Measurements from ENCODE around the gene TSPAN8. TPM values are rescaled to one million over a fixed set of nuclear protein-coding genes. Genes with fewer than 3 reads are reported as not detected.

The TSPAN8 gene
- total RNA-seq, 1 experiment from 2014 or later = 74.7 TPM

DNA sequence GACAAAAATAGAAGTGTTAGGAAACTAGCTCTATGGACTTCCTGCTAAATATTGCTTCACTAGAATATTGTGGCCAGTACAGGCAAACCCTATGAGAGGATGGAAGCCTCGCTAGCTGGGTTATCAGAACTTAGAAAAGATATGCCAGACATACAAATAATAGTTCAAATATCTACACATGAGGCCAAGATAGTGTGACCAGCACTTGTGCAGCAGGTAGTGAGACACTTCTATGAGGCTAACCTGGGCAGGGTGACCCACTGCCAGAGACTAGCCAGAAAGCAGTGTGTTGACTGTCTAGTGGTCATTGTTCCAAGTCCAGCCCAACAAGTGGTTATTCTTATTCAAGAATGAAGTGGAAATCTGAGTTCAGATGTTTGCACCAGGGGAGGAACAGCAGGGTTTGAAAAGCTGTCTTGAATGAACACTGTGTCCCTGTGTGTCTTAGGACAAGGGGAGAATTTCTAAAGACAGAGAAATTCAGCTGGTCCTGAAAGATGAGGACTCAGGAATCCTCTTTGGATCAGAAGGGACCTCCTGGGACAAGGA is 16.3 kb downstream of the TSPAN8 start:
- intact Hi-C loops (cut with micrococcal nuclease; ENCODE audit: unreplicated experiment) = loop anchor here (5.0 kb wide), 1 partner anchor 51 kb away; no protein-coding TSS in a partner anchor
- no peaks in the 10 kb centered on the region for H3K9me3 ChIP-seq (ENCODE audit: low read depth, low read length, poor library complexity, severe bottlenecking)
- ChIA-PET CTCF (no interaction called here), POLR2A (ENCODE audit: low non-redundant PET) (no interaction called here)
- DNase-seq (ENCODE audit: low spot score) = no peak
- peaks cover 8% of the 10 kb centered on the region for H3K36me3 ChIP-seq (ENCODE audit: insufficient read depth, low read length, poor library complexity, severe bottlenecking)
- TF ChIP-seq EZH2 (IDR thresholded peaks at IDR 0.05; ENCODE audit: borderline replicate concordance, low read depth, low read length, poor library complexity, severe bottlenecking) = no peak
- TF ChIP-seq, protein P1, sequence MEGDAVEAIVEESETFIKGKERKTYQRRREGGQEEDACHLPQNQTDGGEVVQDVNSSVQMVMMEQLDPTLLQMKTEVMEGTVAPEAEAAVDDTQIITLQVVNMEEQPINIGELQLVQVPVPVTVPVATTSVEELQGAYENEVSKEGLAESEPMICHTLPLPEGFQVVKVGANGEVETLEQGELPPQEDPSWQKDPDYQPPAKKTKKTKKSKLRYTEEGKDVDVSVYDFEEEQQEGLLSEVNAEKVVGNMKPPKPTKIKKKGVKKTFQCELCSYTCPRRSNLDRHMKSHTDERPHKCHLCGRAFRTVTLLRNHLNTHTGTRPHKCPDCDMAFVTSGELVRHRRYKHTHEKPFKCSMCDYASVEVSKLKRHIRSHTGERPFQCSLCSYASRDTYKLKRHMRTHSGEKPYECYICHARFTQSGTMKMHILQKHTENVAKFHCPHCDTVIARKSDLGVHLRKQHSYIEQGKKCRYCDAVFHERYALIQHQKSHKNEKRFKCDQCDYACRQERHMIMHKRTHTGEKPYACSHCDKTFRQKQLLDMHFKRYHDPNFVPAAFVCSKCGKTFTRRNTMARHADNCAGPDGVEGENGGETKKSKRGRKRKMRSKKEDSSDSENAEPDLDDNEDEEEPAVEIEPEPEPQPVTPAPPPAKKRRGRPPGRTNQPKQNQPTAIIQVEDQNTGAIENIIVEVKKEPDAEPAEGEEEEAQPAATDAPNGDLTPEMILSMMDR (conservative IDR thresholded peaks at IDR 0.05; ENCODE audit: low read depth, low read length) = no peak
- no peak overlapping the region for H3K4me3 ChIP-seq (ENCODE audit: low read depth, low read length, poor library complexity, severe bottlenecking)
- H3K27ac ChIP-seq (ENCODE audit: low read depth, low read length, poor library complexity, severe bottlenecking) = peak overlapping the region; percentile 66
- no TSS peak for BruUV-seq (replicated peaks)
- H3K4me1 ChIP-seq (ENCODE audit: insufficient read depth, low read length, poor library complexity, severe bottlenecking) = peaks cover 65% of the 10 kb centered on the region
- no peaks in the 10 kb centered on the region for H3K27me3 ChIP-seq (replicated peaks; ENCODE audit: insufficient read depth, low read depth, low read length, poor library complexity)

DNA sequence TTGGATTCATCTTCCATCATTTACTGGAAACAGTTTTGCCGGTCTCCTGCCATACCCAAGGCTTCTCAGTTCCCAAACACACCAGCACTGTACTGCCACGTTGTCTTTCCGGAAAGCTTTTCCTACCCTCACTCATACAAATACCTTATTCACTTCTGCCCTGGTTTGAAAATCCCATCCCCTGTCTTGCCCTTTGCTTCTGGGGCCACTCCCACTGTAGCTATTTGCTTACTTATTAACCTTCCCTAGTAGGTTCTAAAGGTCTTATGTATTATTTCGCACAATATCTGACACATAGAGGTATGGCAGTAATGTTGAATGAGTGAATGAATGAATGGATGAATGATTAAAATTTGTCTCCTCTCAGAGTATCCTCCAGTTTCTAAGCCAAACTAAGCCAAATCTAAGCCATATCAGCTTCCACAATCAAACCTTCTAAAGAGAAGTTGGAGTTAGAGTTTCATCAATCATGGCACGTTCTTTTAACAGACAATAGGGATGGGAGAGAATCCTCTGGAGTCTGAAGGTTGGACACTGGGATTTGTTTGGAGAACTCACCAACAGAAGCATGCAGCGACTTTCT is 18.6 kb downstream of the TSPAN8 start:
- ChIA-PET CTCF (no interaction called here), POLR2A (ENCODE audit: low non-redundant PET) (no interaction called here)
- TF ChIP-seq, protein P1 (conservative IDR thresholded peaks at IDR 0.05; ENCODE audit: low read depth, low read length) = no peak
- TF ChIP-seq EZH2 (IDR thresholded peaks at IDR 0.05; ENCODE audit: borderline replicate concordance, low read depth, low read length, poor library complexity, severe bottlenecking) = no peak
- Histone ChIP-seq H3K4me3 (ENCODE audit: low read depth, low read length, poor library complexity, severe bottlenecking) (no peak overlapping the region), H3K27me3 (replicated peaks; ENCODE audit: insufficient read depth, low read depth, low read length, poor library complexity) (no peaks in the 10 kb centered on the region), H3K27ac (ENCODE audit: low read depth, low read length, poor library complexity, severe bottlenecking) (no peak overlapping the region), H3K9me3 (ENCODE audit: low read depth, low read length, poor library complexity, severe bottlenecking) (no peaks in the 10 kb centered on the region), H3K4me1 (ENCODE audit: insufficient read depth, low read length, poor library complexity, severe bottlenecking) (peaks cover 68% of the 10 kb centered on the region), H3K36me3 (ENCODE audit: insufficient read depth, low read length, poor library complexity, severe bottlenecking) (peaks cover 8% of the 10 kb centered on the region)
- BruUV-seq (replicated peaks) = no TSS peak
- no peak for DNase-seq (ENCODE audit: low spot score)
- intact Hi-C loops (cut with micrococcal nuclease; ENCODE audit: unreplicated experiment) = no loop called here

DNA sequence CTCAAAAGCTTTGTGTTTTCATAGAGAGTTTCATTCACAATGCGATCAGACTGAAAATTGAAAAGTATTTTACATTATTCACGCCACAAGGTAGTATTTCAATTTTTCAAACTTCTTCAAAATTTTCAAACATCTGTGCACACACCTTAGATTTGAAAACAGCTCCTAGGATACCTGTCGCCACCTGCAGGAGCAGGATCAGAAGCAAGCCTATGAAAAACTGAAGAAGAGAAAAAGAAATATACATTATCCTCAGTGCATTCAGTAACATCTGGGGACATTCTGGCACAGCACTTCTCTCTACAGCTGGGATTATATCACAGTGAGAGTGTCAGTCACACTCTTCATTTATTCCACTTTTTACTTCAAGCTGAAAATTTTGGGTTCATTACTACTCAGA is 19.8 kb downstream of the TSPAN8 start:
- ChIA-PET CTCF (no interaction called here), POLR2A (ENCODE audit: low non-redundant PET) (no interaction called here)
- Histone ChIP-seq H3K4me1 (ENCODE audit: insufficient read depth, low read length, poor library complexity, severe bottlenecking) (peaks cover 65% of the 10 kb centered on the region), H3K36me3 (ENCODE audit: insufficient read depth, low read length, poor library complexity, severe bottlenecking) (peaks cover 8% of the 10 kb centered on the region), H3K27ac (ENCODE audit: low read depth, low read length, poor library complexity, severe bottlenecking) (no peak overlapping the region), H3K9me3 (ENCODE audit: low read depth, low read length, poor library complexity, severe bottlenecking) (no peaks in the 10 kb centered on the region), H3K4me3 (ENCODE audit: low read depth, low read length, poor library complexity, severe bottlenecking) (no peak overlapping the region), H3K27me3 (replicated peaks; ENCODE audit: insufficient read depth, low read depth, low read length, poor library complexity) (no peaks in the 10 kb centered on the region)
- BruUV-seq (replicated peaks) = no TSS peak
- DNase-seq (ENCODE audit: low spot score) = no peak
- TF ChIP-seq, protein P1 (conservative IDR thresholded peaks at IDR 0.05; ENCODE audit: low read depth, low read length) = peak; percentile 16; the same call in 1 of the 2 replicates
- TF ChIP-seq EZH2 (IDR thresholded peaks at IDR 0.05; ENCODE audit: borderline replicate concordance, low read depth, low read length, poor library complexity, severe bottlenecking) = no peak
- intact Hi-C loops (cut with micrococcal nuclease; ENCODE audit: unreplicated experiment) = no loop called here
